Stomach (tissue), 4 donors: ENCODE results near the gene ANKFY1.

Source experiments
- CTCF ChIP-seq, 7 experiments: fragments of 450-650 bp in 4 of 7; fragments of 200-600 bp in 3 of 7; sonication (generic) in 3 of 7; IDR thresholded peaks; one replicate each; pipeline ENCODE4 v1.5.1; 2016 to 2019; ENCODE audit warnings: antibody characterized with exemption in 7 of 7, control low read depth in 2 of 7, mild to moderate bottlenecking in 1 of 7
- EP300 ChIP-seq: sonication (generic); formaldehyde crosslinking; IDR thresholded peaks from one replicate; pipeline ENCODE4 v1.6.1; 2017; ENCODE audit warnings: antibody characterized with exemption
- POLR2A ChIP-seq, 4 donors: fragments of 450-650 bp; IDR thresholded peaks; one replicate each; pipeline ENCODE4 v1.6.1; 2016; ENCODE audit warnings: antibody characterized with exemption in 4 of 4, control low read depth in 2 of 4, mild to moderate bottlenecking in 1 of 4, moderate library complexity in 1 of 4
- POLR2AphosphoS5 ChIP-seq, 3 donors: sonication (generic); formaldehyde crosslinking; IDR thresholded peaks; one replicate each; pipeline ENCODE4 v1.6.1; 2016; ENCODE audit warnings: antibody characterized with exemption in 3 of 3

- TF ChIP-seq CTCF (IDR thresholded peaks at IDR 0.05) (no peak), EP300 (no peak), POLR2A (IDR thresholded peaks at IDR 0.05) (no peak), POLR2AphosphoS5 (IDR thresholded peaks at IDR 0.05) (no peak)
Measured at GRCh38 chr17:4234401-4234800, 29.4 kb downstream of the ANKFY1 start.
